Lung (tissue), 12 donors: ENCODE data around the gene TMEM141. TPM values are rescaled to one million over a fixed set of nuclear protein-coding genes. Genes with fewer than 3 reads are reported as not detected.

ENCODE experiments used
- ATAC-seq: fragments of 200-7000 bp; cut with Tn5 transposase; one replicate; pipeline ENCODE4 v1.9.1; 2020; ENCODE audit warnings: moderate number of reproducible peaks; ENCODE audit not compliant: insufficient read depth, low FRiP score
- DNase-seq, 3 donors: peaks; one replicate each; pipeline ENCODE4 v3.0.0-alpha.2; 2013 to 2017
- H3K27ac ChIP-seq, 2 donors: one replicate each; pipeline ENCODE4 v1.5.1; 2013; ENCODE audit warnings: mild to moderate bottlenecking in 2 of 2, moderate library complexity in 2 of 2, control low read depth in 1 of 2, inconsistent platforms in 1 of 2, low read depth in 1 of 2, low read length in 1 of 2
- H3K27me3 ChIP-seq, 3 donors: one replicate each; pipeline ENCODE4 v1.5.1; 2013; ENCODE audit warnings: low read length in 2 of 3; ENCODE audit not compliant: control insufficient read depth in 3 of 3, insufficient read depth in 3 of 3
- H3K36me3 ChIP-seq, 4 donors: one replicate each; pipeline ENCODE4 v1.5.1; 2013; ENCODE audit warnings: low read length in 4 of 4, mild to moderate bottlenecking in 1 of 4, moderate library complexity in 1 of 4; ENCODE audit not compliant: control insufficient read depth in 4 of 4, insufficient read depth in 4 of 4
- H3K4me1 ChIP-seq, 5 donors: one replicate each; pipeline ENCODE4 v1.5.1; 2013; ENCODE audit warnings: low read length in 5 of 5, mild to moderate bottlenecking in 2 of 5, moderate library complexity in 1 of 5; ENCODE audit not compliant: control insufficient read depth in 5 of 5, insufficient read depth in 5 of 5
- H3K4me3 ChIP-seq: one replicate; pipeline ENCODE4 v1.5.1; 2013; ENCODE audit warnings: mild to moderate bottlenecking, control low read depth, moderate library complexity
- H3K9ac ChIP-seq, 2 donors: one replicate each; pipeline ENCODE4 v1.5.1; 2013; ENCODE audit warnings: low read length in 2 of 2, control low read depth in 1 of 2; ENCODE audit not compliant: insufficient read depth in 1 of 2
- H3K9me3 ChIP-seq, 4 donors: one replicate each; pipeline ENCODE4 v1.5.1; 2013; ENCODE audit warnings: low read length in 3 of 4, mild to moderate bottlenecking in 1 of 4, moderate library complexity in 1 of 4; ENCODE audit not compliant: control insufficient read depth in 4 of 4, insufficient read depth in 3 of 4
- WGBS, 2 donors: extraction: QIAGEN DNeasy Blood & Tissue Kit; methylation state at CpG; one replicate each; pipeline ENCODE4 v1.1.7; 2013; 5-methylcytosine and 5-hydroxymethylcytosine counted together
- polyA plus RNA-seq, 2 donors: library from polyadenylated mRNA; stranded (reverse); fragments of 200-250 nt; gene quantifications; one replicate each; pipeline ENCODE4 v1.2.1, GENCODE V29; 2013
- total RNA-seq, 2 donors: library from RNA; depleted of rRNA in 1 of 2; stranded (reverse); fragments of >200 nt in 1 of 2; gene quantifications; one replicate each; pipeline ENCODE4 v1.2.1, GENCODE V29; 2014 to 2021
- TF ChIP-seq, protein P1 (sequence below): IDR thresholded peaks from 2 replicates; pipeline ENCODE4 v1.5.1; 2012; ENCODE audit warnings: mild to moderate bottlenecking; ENCODE audit errors: control extremely low read depth, extremely low read depth
- donor health status: control.
- donor health status: control.
- donor health status: Bipolar disorder and iron deficiency.
- donor health status: healthy.
- donor health status: DM: yes; HTN: yes; CAD: no.

The TMEM141 gene
- total and polyA plus RNA-seq, 4 donors, result 56.5 to 177 (median 113) TPM

DNA sequence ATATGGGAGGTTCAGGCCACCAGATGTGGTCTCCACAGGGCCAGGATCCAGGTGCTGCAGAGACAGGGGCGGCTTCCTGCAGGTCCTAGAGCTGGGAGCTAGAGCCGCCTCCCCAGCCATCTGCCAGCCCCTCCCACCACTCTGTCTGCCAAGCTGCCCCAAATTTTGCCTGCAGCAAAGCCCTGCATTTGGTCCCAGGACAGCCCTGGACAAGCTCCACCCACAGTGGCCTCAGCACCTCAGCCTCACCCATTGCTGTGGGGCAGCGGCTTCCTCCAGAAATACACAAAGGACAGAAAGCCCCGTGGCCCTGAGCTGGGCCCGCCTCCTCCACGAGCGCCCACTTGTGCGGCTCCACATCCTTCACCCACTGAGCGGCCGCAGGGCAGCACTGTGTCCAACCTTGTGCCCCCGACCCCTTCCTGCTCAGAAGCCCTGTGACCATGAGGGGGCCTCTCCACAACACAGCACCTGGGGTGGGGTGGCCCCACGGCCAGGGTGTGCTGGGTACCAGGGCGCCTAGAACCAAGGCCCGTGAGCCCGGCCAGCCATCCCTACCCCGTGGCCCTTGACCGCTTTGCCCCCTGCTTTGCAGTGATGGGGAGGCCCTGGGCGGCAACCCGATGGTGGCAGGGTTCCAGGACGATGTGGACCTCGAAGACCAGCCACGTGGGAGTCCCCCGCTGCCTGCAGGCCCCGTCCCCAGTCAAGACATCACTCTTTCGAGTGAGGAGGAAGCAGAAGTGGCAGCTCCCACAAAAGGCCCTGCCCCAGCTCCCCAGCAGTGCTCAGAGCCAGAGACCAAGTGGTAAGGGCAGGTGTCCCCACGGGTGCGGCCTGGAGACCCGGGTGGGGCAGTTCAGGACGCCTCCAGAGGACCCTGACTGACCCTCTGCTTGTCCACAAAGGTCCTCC is 47.4 kb downstream of the TMEM141 start:
- no peaks in the 10 kb centered on the region for H3K9me3 ChIP-seq
- no peak for ATAC-seq
- TF ChIP-seq, protein P1, sequence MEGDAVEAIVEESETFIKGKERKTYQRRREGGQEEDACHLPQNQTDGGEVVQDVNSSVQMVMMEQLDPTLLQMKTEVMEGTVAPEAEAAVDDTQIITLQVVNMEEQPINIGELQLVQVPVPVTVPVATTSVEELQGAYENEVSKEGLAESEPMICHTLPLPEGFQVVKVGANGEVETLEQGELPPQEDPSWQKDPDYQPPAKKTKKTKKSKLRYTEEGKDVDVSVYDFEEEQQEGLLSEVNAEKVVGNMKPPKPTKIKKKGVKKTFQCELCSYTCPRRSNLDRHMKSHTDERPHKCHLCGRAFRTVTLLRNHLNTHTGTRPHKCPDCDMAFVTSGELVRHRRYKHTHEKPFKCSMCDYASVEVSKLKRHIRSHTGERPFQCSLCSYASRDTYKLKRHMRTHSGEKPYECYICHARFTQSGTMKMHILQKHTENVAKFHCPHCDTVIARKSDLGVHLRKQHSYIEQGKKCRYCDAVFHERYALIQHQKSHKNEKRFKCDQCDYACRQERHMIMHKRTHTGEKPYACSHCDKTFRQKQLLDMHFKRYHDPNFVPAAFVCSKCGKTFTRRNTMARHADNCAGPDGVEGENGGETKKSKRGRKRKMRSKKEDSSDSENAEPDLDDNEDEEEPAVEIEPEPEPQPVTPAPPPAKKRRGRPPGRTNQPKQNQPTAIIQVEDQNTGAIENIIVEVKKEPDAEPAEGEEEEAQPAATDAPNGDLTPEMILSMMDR, result no peak
- H3K4me1 ChIP-seq, result peaks cover 0 to 23% (median 8%) of the 10 kb centered on the region in 5 donors
- H3K27ac ChIP-seq, result no peak overlapping the region
- no peak overlapping the region for H3K4me3 ChIP-seq
- 91% methylated on average over 29 of the region's 29 CpGs for WGBS, 2 donors
- H3K9ac ChIP-seq, result no peak overlapping the region
- DNase-seq, result no peak
- peaks cover 0 to 46% (median 2%) of the 10 kb centered on the region in 4 donors for H3K36me3 ChIP-seq
- H3K27me3 ChIP-seq, result peaks cover 0 to 5% (median 3%) of the 10 kb centered on the region in 3 donors

DNA sequence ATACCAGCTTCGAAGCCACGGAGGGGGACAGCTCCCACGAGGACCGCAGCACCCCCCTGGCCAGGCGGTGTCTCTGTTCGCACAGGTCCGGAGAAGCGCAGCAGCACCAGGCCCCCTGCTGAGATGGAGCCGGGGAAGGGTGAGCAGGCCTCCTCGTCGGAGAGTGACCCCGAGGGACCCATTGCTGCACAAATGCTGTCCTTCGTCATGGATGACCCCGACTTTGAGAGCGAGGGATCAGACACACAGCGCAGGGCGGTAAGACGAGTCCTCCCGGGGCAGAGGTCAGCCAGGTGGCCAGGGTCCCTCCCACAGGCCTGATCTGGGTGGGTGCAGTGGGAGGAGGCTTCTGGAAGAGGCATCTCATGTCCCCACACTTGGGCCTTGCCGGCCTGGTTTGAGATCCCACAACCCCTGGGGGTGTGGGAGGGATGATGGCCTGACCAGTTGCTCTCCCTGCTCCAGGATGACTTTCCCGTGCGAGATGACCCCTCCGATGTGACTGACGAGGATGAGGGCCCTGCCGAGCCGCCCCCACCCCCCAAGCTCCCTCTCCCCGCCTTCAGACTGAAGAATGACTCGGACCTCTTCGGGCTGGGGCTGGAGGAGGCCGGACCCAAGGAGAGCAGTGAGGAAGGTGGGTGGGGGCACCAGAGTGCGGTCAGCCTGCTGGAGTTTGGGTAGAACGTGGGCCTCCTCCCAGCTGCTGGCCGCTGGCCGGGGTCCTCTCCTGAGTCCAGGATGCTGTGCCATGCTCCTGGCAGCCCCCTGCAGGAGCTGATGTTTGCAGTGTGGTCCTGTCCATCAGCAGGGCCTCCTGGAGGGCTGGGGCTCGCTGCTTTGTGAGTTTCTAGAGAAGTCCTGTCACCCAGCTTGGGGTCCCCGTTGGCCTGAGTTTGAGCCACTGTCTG is 48.3 kb downstream of the TMEM141 start:
- H3K4me1 ChIP-seq, result peaks cover 0 to 23% (median 10%) of the 10 kb centered on the region in 5 donors
- TF ChIP-seq, protein P1, result no peak
- H3K27ac ChIP-seq, result no peak overlapping the region
- H3K9ac ChIP-seq, result no peak overlapping the region
- peaks cover 0 to 43% (median 2%) of the 10 kb centered on the region in 4 donors for H3K36me3 ChIP-seq
- DNase-seq, result no peak
- H3K4me3 ChIP-seq, result no peak overlapping the region
- no peak for ATAC-seq
- H3K27me3 ChIP-seq, result peaks cover 0 to 5% (median 3%) of the 10 kb centered on the region in 3 donors
- WGBS, 2 donors, result 92 to 94% methylated on average over 34 to 36 of the region's 36 CpGs
- H3K9me3 ChIP-seq, result no peaks in the 10 kb centered on the region

DNA sequence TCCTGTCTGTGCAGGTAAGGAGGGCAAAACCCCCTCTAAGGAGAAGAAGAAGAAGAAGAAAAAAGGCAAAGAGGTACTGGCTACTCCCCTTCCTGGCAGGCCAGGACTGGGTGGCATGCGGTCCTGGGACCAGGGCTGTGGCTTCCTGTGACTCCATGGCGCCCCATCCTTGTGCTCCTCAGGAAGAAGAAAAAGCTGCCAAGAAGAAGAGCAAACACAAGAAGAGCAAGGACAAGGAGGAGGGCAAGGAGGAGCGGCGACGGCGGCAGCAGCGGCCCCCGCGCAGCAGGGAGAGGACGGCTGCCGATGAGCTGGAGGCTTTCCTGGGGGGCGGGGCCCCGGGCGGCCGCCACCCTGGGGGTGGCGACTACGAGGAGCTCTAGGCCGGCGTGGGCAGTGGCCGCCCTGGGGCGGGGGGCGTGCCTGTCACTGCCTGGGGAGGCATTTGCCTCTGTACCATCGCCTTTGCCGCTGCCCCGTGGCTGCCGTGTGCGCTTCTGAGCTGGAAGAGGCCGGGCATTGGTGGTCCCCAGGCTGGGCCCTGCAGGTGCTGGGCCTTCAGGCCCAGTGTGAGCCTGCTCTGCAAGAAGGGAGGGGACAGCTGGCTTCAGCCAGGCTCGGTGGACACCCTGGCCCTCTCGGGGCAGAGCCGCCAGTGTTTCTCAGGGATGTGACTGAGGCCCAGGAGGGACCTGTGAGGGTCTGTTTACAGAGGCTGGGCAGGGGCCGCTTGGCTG is 49.2 kb downstream of the TMEM141 start:
- no peak for DNase-seq
- Histone ChIP-seq H3K27ac (no peak overlapping the region), H3K36me3 (peaks cover 0 to 40% (median 2%) of the 10 kb centered on the region in 4 donors), H3K27me3 (peaks cover 0 to 8% (median 3%) of the 10 kb centered on the region in 3 donors), H3K9ac (no peak overlapping the region), H3K4me3 (no peak overlapping the region), H3K9me3 (peaks cover 0 to 1% (median 0%) of the 10 kb centered on the region in 4 donors), H3K4me1 (peaks cover 0 to 23% (median 10%) of the 10 kb centered on the region in 5 donors)
- TF ChIP-seq, protein P1, result no peak
- WGBS, 2 donors, result 80 to 84% methylated on average over 23 to 32 of the region's 32 CpGs
- ATAC-seq, result no peak
